Stimulated activated naive CD8-positive, alpha-beta T cell treated with anti-CD3 and anti-CD28 coated beads, Interleukin-15, amount 100 ng/mL, for 72 hours (primary cell): ENCODE results near the gene TLCD4.
"Not testable (repeated sequence)": the region's sequence is repeated elsewhere in the genome, so short reads cannot be mapped to it uniquely, and the experiment has no call there.

Source experiments
- ATAC-seq: fragments of 150-1000 bp; cut with Tn5 transposase; 2 replicates; pipeline ENCODE4 v1.10.0; 2021; ENCODE audit warnings: mild to moderate bottlenecking, moderate library complexity
- DNase-seq, 2 donors: peaks; one replicate each; pipeline ENCODE4 v3.0.0; 2021 to 2022
- H3K27ac Mint-ChIP-seq, 2 donors: one replicate each; pipeline ENCODE4 v1.8.0; 2022; ENCODE audit warnings: mild to moderate bottlenecking in 2 of 2, mixed read lengths in 2 of 2, moderate library complexity in 2 of 2
- H3K27me3 Mint-ChIP-seq: one replicate; pipeline ENCODE4 v1.8.0; 2022; ENCODE audit warnings: mixed read lengths
- H3K4me1 Mint-ChIP-seq: one replicate; pipeline ENCODE4 v1.8.0; 2022; ENCODE audit warnings: mild to moderate bottlenecking, mixed read lengths
- H3K4me3 Mint-ChIP-seq, 2 donors: one replicate each; pipeline ENCODE4 v1.8.0; 2022; ENCODE audit warnings: mild to moderate bottlenecking in 2 of 2, mixed read lengths in 2 of 2, moderate library complexity in 1 of 2
- H3K9me3 Mint-ChIP-seq, 2 donors: one replicate each; pipeline ENCODE4 v1.8.0; 2022; ENCODE audit warnings: mixed read lengths in 2 of 2

TLCD4 gene

DNA sequence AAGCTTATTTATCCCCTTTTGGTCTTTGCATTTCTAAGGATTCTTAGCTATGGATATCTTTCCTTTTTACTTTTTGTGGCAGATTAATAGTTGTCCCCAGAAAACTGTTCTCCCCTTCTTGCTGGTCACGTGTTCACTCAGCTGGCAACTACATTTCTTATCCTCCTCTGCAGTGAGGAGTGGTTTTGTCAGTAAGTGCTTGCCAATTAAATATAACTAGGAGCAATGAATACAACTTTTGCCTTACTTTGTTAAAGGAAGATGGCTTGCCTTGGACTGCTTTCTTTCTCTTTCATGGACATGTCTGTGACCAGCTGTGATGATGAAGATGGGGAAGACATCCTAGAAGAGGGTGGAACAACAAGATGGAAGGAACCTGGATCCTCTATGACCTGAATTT, 28.9 kb upstream of the TLCD4 start:
- no peaks in the 10 kb centered on the region for H3K4me1 Mint-ChIP-seq
- H3K27ac Mint-ChIP-seq: no peak overlapping the region

DNA sequence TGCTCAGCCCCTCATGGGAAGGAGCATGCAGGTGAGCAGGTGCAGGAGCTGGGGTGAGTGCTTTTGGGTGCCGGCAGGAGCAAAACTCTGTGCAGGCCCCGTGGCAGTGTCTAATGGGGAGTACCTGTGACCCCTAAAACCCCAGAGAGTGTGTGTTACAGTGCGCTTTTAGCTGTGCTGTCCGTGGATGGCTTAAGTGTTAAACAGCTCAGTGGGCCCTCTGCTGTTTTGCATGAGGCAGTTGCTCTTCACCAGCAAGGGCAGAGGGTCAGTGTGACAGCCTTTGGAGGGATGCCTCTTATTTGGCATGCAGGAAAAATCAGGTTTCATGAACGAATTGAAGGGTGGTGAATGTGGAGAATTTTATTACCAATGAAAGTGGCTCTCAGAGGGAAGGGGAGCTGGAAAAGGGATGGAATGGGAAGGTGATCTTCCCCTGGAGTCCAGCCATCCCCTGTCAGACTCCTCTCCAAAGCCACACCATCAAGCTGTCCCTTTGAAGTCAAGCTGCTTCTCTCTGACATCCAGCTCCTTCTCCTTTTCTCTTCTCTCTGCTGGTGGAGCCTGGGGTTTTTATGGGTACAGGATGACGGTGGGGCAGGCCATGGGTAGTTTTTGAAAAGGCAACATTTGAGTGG, 27.4 kb upstream of the TLCD4 start:
- no peak for ATAC-seq
- H3K27me3 Mint-ChIP-seq: peaks cover 19% of the 10 kb centered on the region
- no peak for DNase-seq
- H3K4me3 Mint-ChIP-seq: no peak overlapping the region
- no peaks in the 10 kb centered on the region for H3K9me3 Mint-ChIP-seq
- H3K27ac Mint-ChIP-seq: no peak overlapping the region
- no peaks in the 10 kb centered on the region for H3K4me1 Mint-ChIP-seq

More for the DNA sequence above, 28.9 kb upstream of the TLCD4 start:
- no peak for DNase-seq
- peaks cover 27% of the 10 kb centered on the region for H3K27me3 Mint-ChIP-seq
- H3K4me3 Mint-ChIP-seq: no peak overlapping the region
- ATAC-seq: no peak
- H3K9me3 Mint-ChIP-seq: no peaks in the 10 kb centered on the region

DNA sequence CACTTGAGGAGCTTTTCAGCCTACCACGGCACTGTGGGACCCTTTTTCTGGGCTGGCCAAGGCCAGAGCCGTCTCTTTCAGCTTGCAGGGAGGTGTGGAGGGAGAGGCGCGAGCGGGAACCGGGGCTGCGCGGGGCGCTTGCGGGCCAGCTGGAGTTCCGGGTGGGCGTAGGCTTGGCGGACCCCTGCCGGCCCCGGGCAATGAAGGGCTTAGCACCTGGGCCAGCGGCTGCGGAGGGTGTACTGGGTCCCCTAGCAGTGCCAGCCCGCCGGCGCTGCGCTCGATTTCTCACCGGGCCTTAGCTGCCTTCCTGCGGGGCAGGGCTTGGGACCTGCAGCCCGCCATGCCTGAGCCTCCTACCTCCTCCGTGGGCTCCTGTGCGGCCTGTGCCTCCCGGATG, 25.9 kb upstream of the TLCD4 start:
- not testable (repeated sequence) for H3K4me3 Mint-ChIP-seq

DNA sequence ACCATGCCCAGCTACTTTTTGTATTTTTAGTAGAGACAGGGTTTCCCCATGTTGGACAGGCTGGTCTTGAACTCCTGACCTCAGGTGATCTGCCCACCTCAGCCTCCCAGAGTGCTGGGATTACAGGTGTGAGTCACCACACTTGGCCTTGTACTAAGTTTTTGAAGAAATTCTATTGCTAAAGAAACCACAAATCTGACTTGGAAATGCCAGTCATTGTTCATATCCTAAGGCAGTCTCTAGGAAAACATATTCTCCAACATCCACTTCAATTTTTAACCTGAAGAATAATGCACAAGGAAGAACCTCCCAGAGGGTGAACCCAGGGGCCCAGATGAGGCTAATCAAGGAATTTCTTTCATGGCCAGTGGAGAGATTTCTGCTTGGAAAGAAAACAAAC, 24.3 kb upstream of the TLCD4 start:
- ATAC-seq, H3K4me3 Mint-ChIP-seq, H3K4me1 Mint-ChIP-seq, DNase-seq, H3K27ac Mint-ChIP-seq, H3K9me3 Mint-ChIP-seq: not testable (repeated sequence)
- peaks cover 19% of the 10 kb centered on the region for H3K27me3 Mint-ChIP-seq

More for the DNA sequence above, 25.9 kb upstream of the TLCD4 start:
- not testable (repeated sequence) for H3K27ac Mint-ChIP-seq, H3K4me1 Mint-ChIP-seq, DNase-seq, ATAC-seq, H3K9me3 Mint-ChIP-seq
- H3K27me3 Mint-ChIP-seq: peaks cover 19% of the 10 kb centered on the region

DNA sequence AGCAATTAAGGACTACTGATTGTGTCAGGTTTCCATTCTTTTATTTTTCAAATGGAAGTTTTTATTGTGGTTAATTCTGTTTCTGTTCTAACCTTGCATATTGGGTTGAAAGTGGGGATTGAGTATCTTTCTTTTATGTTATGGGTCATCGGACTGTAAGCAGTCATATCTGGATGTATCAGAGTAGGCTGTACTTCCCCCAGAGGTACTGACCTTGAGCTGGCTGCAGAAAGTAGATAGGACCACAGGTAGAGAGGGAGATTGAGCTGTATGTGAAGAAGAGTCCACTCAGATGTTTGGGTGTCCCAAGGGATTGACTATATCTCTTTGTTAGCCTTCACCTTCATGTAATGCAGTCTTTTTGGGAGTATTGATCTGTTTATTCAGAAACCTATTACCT, 23.9 kb upstream of the TLCD4 start:
- no peak for DNase-seq
- no peaks in the 10 kb centered on the region for H3K4me1 Mint-ChIP-seq
- no peak overlapping the region for H3K27ac Mint-ChIP-seq
- no peak overlapping the region for H3K4me3 Mint-ChIP-seq
- H3K9me3 Mint-ChIP-seq: no peaks in the 10 kb centered on the region
- no peak for ATAC-seq
- peaks cover 17% of the 10 kb centered on the region for H3K27me3 Mint-ChIP-seq

DNA sequence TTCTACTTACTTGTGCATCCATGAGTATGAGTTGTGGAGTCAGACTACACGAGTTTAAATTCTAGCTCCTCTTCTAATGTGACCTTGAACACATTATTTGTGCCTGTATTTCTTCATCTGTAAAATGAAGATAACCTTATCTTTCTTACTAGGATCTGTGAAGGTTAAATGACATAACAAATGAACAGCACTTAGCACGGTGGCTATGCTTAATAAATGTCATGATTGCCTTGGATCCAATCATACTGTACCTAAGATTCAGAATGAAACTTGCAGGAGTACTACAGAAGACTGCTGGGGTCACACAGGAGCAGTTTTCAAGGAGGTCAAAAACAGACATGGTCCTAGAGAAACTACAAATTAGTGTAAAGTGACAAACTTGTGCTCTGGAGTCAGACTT, 22.2 kb upstream of the TLCD4 start:
- H3K4me1 Mint-ChIP-seq: no peaks in the 10 kb centered on the region

DNA sequence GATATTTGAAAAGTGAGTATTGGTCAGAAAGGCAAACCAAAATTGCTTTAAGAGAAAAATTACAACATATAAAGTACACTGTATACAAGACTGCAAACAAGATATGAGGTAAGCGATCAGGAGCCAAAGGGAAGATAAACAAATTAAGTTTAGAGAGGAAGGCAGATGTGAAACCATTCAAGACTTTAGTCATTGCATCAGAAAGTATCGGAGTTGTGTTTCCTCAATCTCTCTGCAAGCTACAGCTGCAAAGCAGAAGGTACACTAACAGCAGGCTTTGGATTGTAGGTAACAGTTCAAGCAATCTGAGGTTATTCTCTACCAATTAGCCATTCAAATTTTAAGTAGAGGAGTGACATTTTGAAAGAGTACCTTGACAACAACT, 21.3 kb upstream of the TLCD4 start:
- Mint-ChIP-seq H3K4me3 (no peak overlapping the region), H3K27me3 (no peaks in the 10 kb centered on the region), H3K27ac (no peak overlapping the region), H3K4me1 (no peaks in the 10 kb centered on the region), H3K9me3 (no peaks in the 10 kb centered on the region)
- DNase-seq (no peak), ATAC-seq (no peak)

More for the DNA sequence above, 22.2 kb upstream of the TLCD4 start:
- Mint-ChIP-seq H3K4me3 (no peak overlapping the region), H3K27me3 (peaks cover 5% of the 10 kb centered on the region), H3K9me3 (no peaks in the 10 kb centered on the region), H3K27ac (no peak overlapping the region)
- no peak for ATAC-seq
- DNase-seq: no peak

DNA sequence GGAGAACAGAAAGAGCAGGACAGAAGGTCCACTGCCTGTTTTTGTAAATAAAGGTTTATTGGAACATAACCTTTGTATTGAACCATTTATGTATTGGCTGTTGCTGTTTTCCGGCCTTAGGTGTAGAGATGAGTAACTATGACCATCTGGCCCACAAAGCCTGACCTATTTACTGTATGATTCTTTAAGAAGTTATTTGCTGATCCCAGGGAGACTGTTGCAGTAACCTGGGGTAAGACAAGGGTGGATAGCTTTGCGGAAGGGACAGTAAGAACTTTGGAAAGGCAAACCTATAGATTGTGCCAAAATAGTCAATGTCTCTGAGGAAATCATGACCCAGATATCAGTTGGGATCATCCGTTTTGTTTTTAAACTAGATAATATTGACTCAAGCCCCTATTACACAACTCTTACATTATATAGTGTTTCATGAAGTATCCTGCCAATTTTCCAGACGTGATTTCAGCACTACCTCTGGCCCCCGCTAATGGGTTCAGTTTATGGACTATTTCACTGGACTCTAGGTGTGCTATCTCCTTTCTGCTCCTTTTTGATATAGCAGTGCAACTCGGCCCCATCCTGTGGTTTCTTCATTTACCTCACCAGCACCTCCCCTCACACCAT, 20.8 kb upstream of the TLCD4 start:
- ATAC-seq (no peak), DNase-seq (no peak)
- Mint-ChIP-seq H3K4me1 (no peaks in the 10 kb centered on the region), H3K27ac (no peak overlapping the region), H3K9me3 (no peaks in the 10 kb centered on the region), H3K4me3 (no peak overlapping the region), H3K27me3 (no peaks in the 10 kb centered on the region)

DNA sequence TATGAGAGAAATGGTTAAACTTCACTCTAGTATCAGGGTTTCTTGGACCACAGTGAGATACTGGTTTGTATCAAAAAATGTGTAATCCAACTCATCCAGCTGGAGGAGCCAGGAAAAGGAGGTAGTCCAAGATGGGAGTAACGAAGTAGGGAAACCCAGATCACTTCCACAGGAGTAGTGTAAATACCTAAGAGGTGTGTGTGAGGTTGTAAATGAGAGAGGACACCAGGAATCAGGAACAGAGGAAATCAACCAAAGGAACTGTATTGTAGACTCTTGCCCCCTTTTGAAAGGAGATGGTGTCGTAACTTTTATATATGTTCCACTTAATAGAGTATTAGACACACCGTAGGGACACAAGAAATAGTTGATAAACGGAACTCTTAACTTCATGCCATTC, 19.7 kb upstream of the TLCD4 start:
- Mint-ChIP-seq H3K4me3 (no peak overlapping the region), H3K27ac (no peak overlapping the region), H3K27me3 (no peaks in the 10 kb centered on the region), H3K9me3 (no peaks in the 10 kb centered on the region), H3K4me1 (no peaks in the 10 kb centered on the region)
- DNase-seq (no peak), ATAC-seq (no peak)

DNA sequence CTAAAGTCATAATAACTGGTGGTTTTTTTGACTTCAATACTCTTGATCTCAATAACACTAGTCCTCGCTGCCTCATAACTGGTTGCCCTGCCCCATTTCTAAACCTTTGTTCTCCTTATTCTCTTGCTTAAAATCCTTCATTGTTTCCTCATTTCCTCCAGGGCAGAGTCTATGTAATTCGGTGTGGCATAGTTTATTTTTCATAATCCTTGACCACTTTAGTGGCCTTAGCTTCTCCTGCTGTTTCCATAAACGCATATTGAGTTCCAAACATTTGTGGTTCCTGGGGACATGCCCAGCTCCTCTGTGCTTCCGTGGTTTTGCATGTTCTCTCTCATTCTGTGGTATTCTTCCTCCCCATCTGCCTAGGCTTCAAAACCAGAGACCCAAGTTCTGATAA, 19.0 kb upstream of the TLCD4 start:
- Mint-ChIP-seq H3K9me3 (no peaks in the 10 kb centered on the region), H3K27me3 (no peaks in the 10 kb centered on the region), H3K4me1 (no peaks in the 10 kb centered on the region), H3K4me3 (no peak overlapping the region), H3K27ac (no peak overlapping the region)
- no peak for ATAC-seq
- DNase-seq: no peak

DNA sequence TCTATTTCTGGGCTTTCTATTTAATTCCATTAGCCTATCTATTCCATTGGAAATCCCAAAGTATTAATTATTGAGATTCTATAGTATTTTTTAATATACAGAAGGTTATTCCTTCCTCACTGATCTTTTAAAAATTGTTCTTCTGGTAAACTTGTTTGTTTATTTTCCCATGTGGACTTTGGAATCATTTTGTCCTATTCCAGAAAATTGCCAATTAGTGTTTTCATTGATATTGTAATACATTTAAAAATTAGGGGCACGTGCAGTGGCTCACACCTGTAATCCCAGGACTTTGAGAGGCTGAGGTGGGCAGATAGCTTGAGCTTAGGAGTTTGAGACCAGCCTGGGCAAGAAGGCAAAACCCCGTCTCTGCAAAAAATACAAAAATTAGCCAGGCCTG, 8.4 kb upstream of the TLCD4 start:
- H3K4me1 Mint-ChIP-seq: no peaks in the 10 kb centered on the region

DNA sequence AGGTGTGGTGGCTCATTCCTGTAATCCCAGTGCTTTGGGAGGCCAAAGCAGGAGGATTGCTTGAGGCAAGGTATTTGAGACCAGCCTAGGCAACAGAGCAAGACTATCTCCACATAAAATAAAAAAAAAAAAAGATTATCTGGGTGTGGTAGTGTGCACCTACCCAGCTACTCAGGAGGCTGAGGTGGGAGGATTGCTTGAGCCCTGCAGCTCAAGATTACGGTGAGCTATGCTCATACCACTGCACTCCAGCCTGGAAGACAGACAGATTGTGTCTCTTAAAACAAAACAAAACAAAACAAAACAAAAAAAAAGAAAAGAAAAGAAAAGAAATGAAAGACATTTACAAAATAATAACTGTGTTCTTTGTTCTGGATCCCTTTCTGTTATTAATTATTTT, 6.1 kb upstream of the TLCD4 start:
- Mint-ChIP-seq H3K9me3 (no peaks in the 10 kb centered on the region), H3K27ac (no peak overlapping the region), H3K4me1 (no peaks in the 10 kb centered on the region), H3K4me3 (no peak overlapping the region), H3K27me3 (peaks cover 11% of the 10 kb centered on the region)
- DNase-seq: no peak
- ATAC-seq: no peak

More for the DNA sequence above, 8.4 kb upstream of the TLCD4 start:
- Mint-ChIP-seq H3K9me3 (no peaks in the 10 kb centered on the region), H3K27me3 (peaks cover 11% of the 10 kb centered on the region), H3K4me3 (no peak overlapping the region), H3K27ac (no peak overlapping the region)
- no peak for DNase-seq
- no peak for ATAC-seq

DNA sequence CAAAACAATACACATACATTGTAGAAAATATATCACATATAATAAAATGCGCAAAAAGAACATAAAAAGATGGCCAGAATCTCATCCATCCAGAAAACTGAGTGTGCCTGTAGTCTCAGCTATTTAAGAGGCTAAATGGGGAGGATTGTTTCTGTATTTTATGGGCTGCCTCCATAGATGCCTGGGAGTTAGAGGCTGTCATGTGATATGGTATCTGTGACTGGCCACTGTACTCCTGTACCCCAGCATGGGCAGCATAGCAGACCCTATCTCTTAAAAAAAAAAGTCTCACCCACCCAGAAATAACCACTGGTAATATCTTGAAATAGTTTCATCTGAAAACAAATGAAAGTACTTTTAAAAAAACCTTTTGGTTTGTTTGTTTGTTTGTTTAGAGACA, 3.5 kb upstream of the TLCD4 start:
- no peak overlapping the region for H3K4me3 Mint-ChIP-seq
- no peaks in the 10 kb centered on the region for H3K9me3 Mint-ChIP-seq
- H3K27ac Mint-ChIP-seq: no peak overlapping the region
- DNase-seq (no peak), ATAC-seq (no peak)
- no peaks in the 10 kb centered on the region for H3K4me1 Mint-ChIP-seq
- H3K27me3 Mint-ChIP-seq: peaks cover 19% of the 10 kb centered on the region

DNA sequence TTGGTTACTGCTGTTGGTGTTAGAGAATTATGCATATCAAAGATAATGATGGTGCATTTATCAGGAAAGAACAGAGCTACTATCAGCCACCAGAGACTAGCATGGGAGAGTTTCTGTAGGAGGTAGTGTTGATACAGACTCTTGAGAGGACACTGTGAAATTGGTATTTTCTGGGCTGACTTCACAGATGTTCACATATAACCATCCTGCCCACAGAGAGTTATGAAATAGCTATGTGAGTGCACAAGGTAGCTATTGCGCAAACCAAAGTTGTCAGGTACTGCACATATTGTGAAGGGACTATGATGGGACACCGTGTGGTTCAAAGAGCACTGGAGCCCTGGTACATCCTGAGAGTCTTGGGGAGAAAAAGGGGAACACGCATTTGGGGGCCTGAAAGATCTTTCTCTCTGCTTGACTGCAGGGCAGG, 1.4 kb upstream of the TLCD4 start:
- no peak for DNase-seq
- peak; percentile 24 for ATAC-seq
- Mint-ChIP-seq H3K4me3 (no peak overlapping the region), H3K9me3 (no peaks in the 10 kb centered on the region), H3K4me1 (no peaks in the 10 kb centered on the region), H3K27me3 (peaks cover 39% of the 10 kb centered on the region), H3K27ac (no peak overlapping the region)

DNA sequence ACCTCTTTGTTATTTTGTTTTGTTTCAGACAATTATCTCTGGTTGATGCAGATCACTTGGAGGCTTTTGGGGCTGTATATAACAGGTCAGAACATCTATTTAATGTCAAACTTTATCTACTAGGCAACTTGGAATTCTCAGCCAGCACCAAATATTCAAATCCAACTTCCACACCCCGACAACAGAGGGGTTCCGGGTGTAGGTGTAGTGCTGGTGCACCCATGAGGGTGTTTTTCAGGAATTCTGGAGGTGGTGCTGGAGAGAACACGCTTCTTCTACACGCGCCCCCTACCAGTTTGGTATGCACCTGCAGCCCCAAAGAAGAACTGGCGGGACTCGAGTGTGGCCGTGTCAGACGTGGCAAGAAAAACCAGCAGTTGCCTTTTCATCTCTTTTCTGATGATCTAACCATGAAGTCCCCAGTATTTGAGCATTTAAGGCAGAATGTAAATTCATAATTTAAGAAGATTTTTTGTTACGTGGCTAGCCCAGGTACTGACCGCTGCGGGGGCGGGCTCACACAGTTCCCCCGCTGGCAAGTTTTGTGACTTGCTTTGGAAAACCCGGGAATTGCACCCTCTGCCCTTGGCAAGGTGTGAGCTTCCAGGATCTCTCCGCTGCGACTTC, 462 bp upstream of the TLCD4 start:
- H3K4me3 Mint-ChIP-seq: peak overlapping the region; percentile 71 to 85
- peaks cover 42% of the 10 kb centered on the region for H3K27me3 Mint-ChIP-seq
- DNase-seq: peak; percentile 44 to 52
- no peak overlapping the region for H3K27ac Mint-ChIP-seq
- peak; percentile 69 for ATAC-seq
- no peaks in the 10 kb centered on the region for H3K4me1 Mint-ChIP-seq
- H3K9me3 Mint-ChIP-seq: no peaks in the 10 kb centered on the region

DNA sequence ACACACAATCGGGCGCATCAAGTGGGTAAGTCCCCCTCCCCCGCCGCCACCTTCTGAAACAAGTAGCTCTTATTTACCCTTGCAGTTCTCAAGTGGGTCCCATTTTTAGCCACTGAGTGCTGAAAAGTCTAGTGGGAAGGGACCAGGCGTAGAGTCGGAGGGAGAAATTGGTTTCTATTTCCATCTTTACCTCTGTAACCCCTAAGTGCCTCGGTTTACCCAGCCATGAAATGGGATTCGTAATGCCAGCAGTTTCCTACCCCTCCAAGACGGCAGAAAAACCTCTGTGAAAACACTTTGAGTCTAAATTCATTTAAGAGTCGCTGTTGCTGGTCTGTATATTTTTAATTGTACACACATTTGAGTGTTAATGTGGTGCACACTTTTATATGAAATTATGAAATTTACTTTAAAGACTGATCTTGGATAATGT, 928 bp downstream of the TLCD4 start:
- Mint-ChIP-seq H3K9me3 (no peaks in the 10 kb centered on the region), H3K27ac (no peak overlapping the region), H3K27me3 (peaks cover 36% of the 10 kb centered on the region), H3K4me1 (no peaks in the 10 kb centered on the region), H3K4me3 (peak overlapping the region; percentile 76 to 78)
- peak; percentile 16 for ATAC-seq
- DNase-seq: no peak
